Measurements from ENCODE around the gene PDE4C.
"Not testable (repeated sequence)": the region's sequence is repeated elsewhere in the genome, so short reads cannot be mapped to it uniquely, and the experiment has no call there.

The PDE4C gene

GRCh38 chr19:18209912-18210311, 16.3 kb downstream of the PDE4C start:
- not testable (repeated sequence) for H3K9me3 Mint-ChIP-seq; H3K4me3 Mint-ChIP-seq; H3K27ac Mint-ChIP-seq (ENCODE audit: low read depth); ATAC-seq (replicated peaks; ENCODE audit: extremely low read depth, poor library complexity, severe bottlenecking); H3K36me3 Mint-ChIP-seq (ENCODE audit: insufficient read depth); DNase-seq (ENCODE audit: low spot score in 2 of 2); H3K4me1 Mint-ChIP-seq
- H3K27me3 Mint-ChIP-seq, result peaks cover 34% of the 10 kb centered on the region

- H3K4me1 Mint-ChIP-seq, result peaks cover 16% of the 10 kb centered on the region
- H3K9me3 Mint-ChIP-seq, result no peaks in the 10 kb centered on the region
These were observed 17.9 kb downstream of the PDE4C start for GRCh38 chr19:18208098-18208951.

GRCh38 chr19:18206018-18206417, 20.2 kb downstream of the PDE4C start:
- H3K9me3 Mint-ChIP-seq, result no peaks in the 10 kb centered on the region
- peaks cover 30% of the 10 kb centered on the region for H3K4me1 Mint-ChIP-seq
- peaks cover 10% of the 10 kb centered on the region for H3K36me3 Mint-ChIP-seq (ENCODE audit: insufficient read depth)
- DNase-seq (ENCODE audit: low spot score in 2 of 2), result no peak
- no peak for ATAC-seq (replicated peaks; ENCODE audit: extremely low read depth, poor library complexity, severe bottlenecking)
- H3K27me3 Mint-ChIP-seq, result peaks cover 27% of the 10 kb centered on the region
- no peak overlapping the region for H3K27ac Mint-ChIP-seq (ENCODE audit: low read depth)
- no peak overlapping the region for H3K4me3 Mint-ChIP-seq

More at GRCh38 chr19:18208098-18208951, 17.9 kb downstream of the PDE4C start:
- Mint-ChIP-seq H3K27ac (ENCODE audit: low read depth) (no peak overlapping the region), H3K27me3 (peaks cover 34% of the 10 kb centered on the region), H3K4me3 (no peak overlapping the region), H3K36me3 (ENCODE audit: insufficient read depth) (peaks cover 8% of the 10 kb centered on the region)
- no peak for ATAC-seq (replicated peaks; ENCODE audit: extremely low read depth, poor library complexity, severe bottlenecking)
- no peak for DNase-seq (ENCODE audit: low spot score in 2 of 2)

- DNase-seq (ENCODE audit: low spot score in 2 of 2), result no peak
- peaks cover 20% of the 10 kb centered on the region for H3K27me3 Mint-ChIP-seq
- peaks cover 30% of the 10 kb centered on the region for H3K4me1 Mint-ChIP-seq
- peak overlapping the region; percentile 86 for H3K4me3 Mint-ChIP-seq
- H3K27ac Mint-ChIP-seq (ENCODE audit: low read depth), result no peak overlapping the region
- no peaks in the 10 kb centered on the region for H3K9me3 Mint-ChIP-seq
- H3K36me3 Mint-ChIP-seq (ENCODE audit: insufficient read depth), result peaks cover 10% of the 10 kb centered on the region
- no peak for ATAC-seq (replicated peaks; ENCODE audit: extremely low read depth, poor library complexity, severe bottlenecking)
These were observed 20.9 kb downstream of the PDE4C start for GRCh38 chr19:18205200-18205892.

GRCh38 chr19:18204394-18205199, 21.6 kb downstream of the PDE4C start:
- ATAC-seq (replicated peaks; ENCODE audit: extremely low read depth, poor library complexity, severe bottlenecking), result no peak

GRCh38 chr19:18203863-18204393, 22.3 kb downstream of the PDE4C start, which contains the start of gene RAB3A:
Gene RAB3A, minus strand, starts transcription at chr19:18204042. Its CDS starts 1,302 bp downstream, at chr19:18202740.
- ATAC-seq (replicated peaks; ENCODE audit: extremely low read depth, poor library complexity, severe bottlenecking) (peak; percentile 90), DNase-seq (ENCODE audit: low spot score in 2 of 2) (peak; percentile 96 to 99)
- H3K4me1 Mint-ChIP-seq, result peaks cover 30% of the 10 kb centered on the region
- peak within 1 kb of the TSS; percentile 86 for H3K4me3 Mint-ChIP-seq
- H3K27ac Mint-ChIP-seq (ENCODE audit: low read depth), result peak within 1 kb of the TSS; percentile 91
- peaks cover 7% of the 10 kb centered on the region for H3K27me3 Mint-ChIP-seq
- H3K9me3 Mint-ChIP-seq, result no peaks in the 10 kb centered on the region
- H3K36me3 Mint-ChIP-seq (ENCODE audit: insufficient read depth), result peaks cover 11% of the 10 kb centered on the region

More at GRCh38 chr19:18204394-18205199, 21.6 kb downstream of the PDE4C start:
- DNase-seq (ENCODE audit: low spot score in 2 of 2), result no peak
- Mint-ChIP-seq H3K27ac (ENCODE audit: low read depth) (peak overlapping the region; percentile 91), H3K4me1 (peaks cover 30% of the 10 kb centered on the region), H3K27me3 (peaks cover 12% of the 10 kb centered on the region), H3K4me3 (peak overlapping the region; percentile 86), H3K9me3 (no peaks in the 10 kb centered on the region), H3K36me3 (ENCODE audit: insufficient read depth) (peaks cover 12% of the 10 kb centered on the region)

GRCh38 chr19:18203408-18203862, 22.8 kb downstream of the PDE4C start:
- no peaks in the 10 kb centered on the region for H3K9me3 Mint-ChIP-seq
- peaks cover 2% of the 10 kb centered on the region for H3K27me3 Mint-ChIP-seq
- peak overlapping the region; percentile 91 for H3K27ac Mint-ChIP-seq (ENCODE audit: low read depth)
- H3K4me1 Mint-ChIP-seq, result peaks cover 30% of the 10 kb centered on the region
- H3K4me3 Mint-ChIP-seq, result peak overlapping the region; percentile 86
- peaks cover 11% of the 10 kb centered on the region for H3K36me3 Mint-ChIP-seq (ENCODE audit: insufficient read depth)
- ATAC-seq (replicated peaks; ENCODE audit: extremely low read depth, poor library complexity, severe bottlenecking) (peak; percentile 30), DNase-seq (ENCODE audit: low spot score in 2 of 2) (no peak)

GRCh38 chr19:18202778-18203407, 23.3 kb downstream of the PDE4C start:
- H3K9me3 Mint-ChIP-seq, result no peaks in the 10 kb centered on the region

GRCh38 chr19:18202397-18202777, 23.9 kb downstream of the PDE4C start:
- no peak for DNase-seq (ENCODE audit: low spot score in 2 of 2)
- H3K9me3 Mint-ChIP-seq, result no peaks in the 10 kb centered on the region
- H3K4me1 Mint-ChIP-seq, result peaks cover 30% of the 10 kb centered on the region
- H3K27ac Mint-ChIP-seq (ENCODE audit: low read depth), result no peak overlapping the region
- H3K36me3 Mint-ChIP-seq (ENCODE audit: insufficient read depth), result peaks cover 11% of the 10 kb centered on the region
- no peak for ATAC-seq (replicated peaks; ENCODE audit: extremely low read depth, poor library complexity, severe bottlenecking)
- H3K27me3 Mint-ChIP-seq, result no peaks in the 10 kb centered on the region
- peak overlapping the region; percentile 86 for H3K4me3 Mint-ChIP-seq

More at GRCh38 chr19:18202778-18203407, 23.3 kb downstream of the PDE4C start:
- peaks cover 11% of the 10 kb centered on the region for H3K36me3 Mint-ChIP-seq (ENCODE audit: insufficient read depth)
- ATAC-seq (replicated peaks; ENCODE audit: extremely low read depth, poor library complexity, severe bottlenecking) (no peak), DNase-seq (ENCODE audit: low spot score in 2 of 2) (no peak)
- H3K4me1 Mint-ChIP-seq, result peaks cover 30% of the 10 kb centered on the region
- H3K27me3 Mint-ChIP-seq, result no peaks in the 10 kb centered on the region
- peak overlapping the region; percentile 86 for H3K4me3 Mint-ChIP-seq
- no peak overlapping the region for H3K27ac Mint-ChIP-seq (ENCODE audit: low read depth)

GRCh38 chr19:18198374-18198773, 27.9 kb downstream of the PDE4C start:
- no peak for DNase-seq (ENCODE audit: low spot score in 2 of 2)
- ATAC-seq (replicated peaks; ENCODE audit: extremely low read depth, poor library complexity, severe bottlenecking), result no peak
- Mint-ChIP-seq H3K9me3 (no peaks in the 10 kb centered on the region), H3K27ac (ENCODE audit: low read depth) (peak overlapping the region; percentile 18), H3K36me3 (ENCODE audit: insufficient read depth) (peaks cover 12% of the 10 kb centered on the region), H3K4me3 (no peak overlapping the region), H3K27me3 (no peaks in the 10 kb centered on the region), H3K4me1 (peaks cover 29% of the 10 kb centered on the region)

GRCh38 chr19:18197941-18198340, 28.3 kb downstream of the PDE4C start:
- no peaks in the 10 kb centered on the region for H3K27me3 Mint-ChIP-seq
- H3K4me1 Mint-ChIP-seq, result peaks cover 24% of the 10 kb centered on the region
- DNase-seq (ENCODE audit: low spot score in 2 of 2) (no peak), ATAC-seq (replicated peaks; ENCODE audit: extremely low read depth, poor library complexity, severe bottlenecking) (no peak)
- peak overlapping the region; percentile 18 for H3K27ac Mint-ChIP-seq (ENCODE audit: low read depth)
- H3K9me3 Mint-ChIP-seq, result no peaks in the 10 kb centered on the region
- peaks cover 12% of the 10 kb centered on the region for H3K36me3 Mint-ChIP-seq (ENCODE audit: insufficient read depth)
- no peak overlapping the region for H3K4me3 Mint-ChIP-seq

Data from central memory CD8-positive, alpha-beta T cell (primary cell).